Gastrocnemius medialis (tissue), 4 donors: Measurements from ENCODE around the gene ADRA1B. TPM values are rescaled to one million over a fixed set of nuclear protein-coding genes. Genes with fewer than 3 reads are reported as not detected.

Source experiments
- ATAC-seq, 2 donors: fragments of 150-250 bp; one replicate each; pipeline ENCODE4 v1.9.1; 2016
- DNase-seq, 2 donors: peaks; one replicate each; pipeline ENCODE4 v3.0.0-alpha.2; 2019
- H3K27ac ChIP-seq, 4 donors: fragments of 200-600 bp; sonication (generic); 1 replicate in 1 of 4; 2 replicates in 3 of 4; pipeline ENCODE4 v1.5.1; 2016 to 2018; ENCODE audit warnings: mild to moderate bottlenecking in 2 of 4, moderate library complexity in 1 of 4
- H3K27me3 ChIP-seq, 3 donors: fragments of 200-600 bp; sonication (generic) in 2 of 3; 1 replicate in 1 of 3; 2 replicates in 2 of 3; pipeline versions ENCODE4 v1.5.1 to v1.6.0; 2016 to 2019; ENCODE audit warnings: mild to moderate bottlenecking in 1 of 3, moderate library complexity in 1 of 3
- H3K36me3 ChIP-seq, 2 donors: fragments of 200-600 bp; sonication (generic) in 1 of 2; one replicate each; pipeline ENCODE4 v1.5.1; 2017 to 2018
- H3K4me1 ChIP-seq, 2 donors: fragments of 200-600 bp; sonication (generic) in 1 of 2; one replicate each; pipeline ENCODE4 v1.5.1; 2016 to 2017; ENCODE audit warnings: mild to moderate bottlenecking in 2 of 2
- H3K4me3 ChIP-seq, 4 donors: fragments of 200-600 bp; sonication (generic) in 3 of 4; 1 replicate in 1 of 4; 2 replicates in 3 of 4; pipeline ENCODE4 v1.5.1; 2016 to 2019; ENCODE audit warnings: mild to moderate bottlenecking in 2 of 4
- H3K9me3 ChIP-seq, 3 donors: fragments of 200-600 bp; sonication (generic) in 2 of 3; 1 replicate in 1 of 3; 2 replicates in 2 of 3; pipeline ENCODE4 v1.5.1; 2016 to 2019
- POLR2A ChIP-seq, 2 donors: fragments of 450-650 bp; IDR thresholded peaks; one replicate each; pipeline ENCODE4 v1.6.1; 2017; ENCODE audit warnings: antibody characterized with exemption in 2 of 2, mild to moderate bottlenecking in 2 of 2, moderate library complexity in 2 of 2
- in situ Hi-C, 4 donors: fragments of 200-750 bp; cut with MboI; loops; one replicate each; pipeline versions ENCODE4 v1.15.0 to v1.8.0; 2017; ENCODE audit warnings: low sequenced_read_pairs in 4 of 4
- intact Hi-C: fragments of 100-400 bp; cut with DNase I; formaldehyde crosslinking; loops from one replicate; pipeline ENCODE4 v1.15.1; 2023; ENCODE audit warnings: low total_unique reads
- total RNA-seq, 4 donors: library from RNA; depleted of rRNA; stranded (reverse); fragments of >200 nt; gene quantifications; one replicate each; pipeline versions ENCODE4 v1.1.0 to v1.2.3, GENCODE V29; 2016
- TF ChIP-seq, protein P1 (sequence below), 5 experiments: fragments of 450-650 bp in 3 of 5; fragments of 200-600 bp in 2 of 5; sonication (generic) in 2 of 5; IDR thresholded peaks in 4 of 5; conservative IDR thresholded peaks in 1 of 5; 1 replicate in 4 of 5; 2 replicates in 1 of 5; pipeline ENCODE4 v1.5.1; 2016 to 2019; ENCODE audit warnings: antibody characterized with exemption in 5 of 5, mild to moderate bottlenecking in 3 of 5, moderate library complexity in 3 of 5

ADRA1B gene
- total RNA-seq: 1 to 10 TPM in 2 of 4 donors, under 1 TPM in 2; 0.61 to 1.9 (median 0.94) TPM

DNA sequence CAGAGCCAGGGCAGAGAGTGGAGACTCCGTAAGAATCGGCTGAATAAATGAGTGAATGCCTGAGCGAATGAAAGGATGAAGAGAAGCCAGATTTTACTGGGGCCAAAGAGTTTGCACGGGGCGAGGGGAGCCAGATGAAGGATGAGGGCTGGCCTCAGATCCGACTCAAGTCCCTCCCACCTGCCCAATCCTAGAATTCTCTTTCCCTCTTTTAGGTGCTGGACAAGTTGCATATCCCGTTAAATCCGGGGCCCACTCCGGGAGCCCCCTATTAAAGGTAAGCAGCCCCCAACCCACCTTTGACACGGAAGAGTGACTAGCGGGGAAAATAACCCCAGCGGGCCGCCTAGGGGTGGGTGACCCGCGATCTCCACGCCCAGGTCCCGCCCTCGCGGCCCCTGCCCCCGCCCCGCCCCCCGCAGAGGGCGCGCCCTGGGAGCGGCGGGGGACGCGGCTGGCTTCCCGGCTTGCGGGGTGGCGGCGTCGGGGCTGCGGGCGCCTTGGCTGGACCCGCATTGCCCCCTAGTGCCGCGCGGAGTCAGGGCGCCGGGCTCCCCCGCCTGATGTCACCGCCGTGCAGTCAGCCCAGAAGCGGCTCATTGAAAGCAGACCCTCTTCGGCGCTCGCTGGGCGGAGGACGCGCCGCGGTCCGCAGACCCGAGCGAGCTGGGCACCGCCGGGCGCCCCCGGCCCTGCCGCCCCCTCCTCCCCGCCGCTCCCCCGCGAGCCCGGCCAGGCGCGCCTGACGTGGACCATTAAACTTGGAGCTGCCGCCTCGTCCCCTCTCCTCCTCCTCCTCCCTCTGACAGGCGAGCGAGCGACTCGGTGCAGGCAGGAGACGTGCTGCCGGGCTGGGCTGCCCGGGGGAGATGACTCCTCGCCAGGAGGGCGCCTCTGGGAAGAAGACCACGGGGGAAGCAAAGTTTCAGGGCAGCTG lies at the start of gene ADRA1B:
ADRA1B (plus strand) TSS at position 579 of the 937 bp plus-strand sequence. CDS start 424 bp downstream, outside the sequence.
- Histone ChIP-seq H3K4me3 (peak within 1 kb of the TSS; percentile 43 to 55 (median 44)), H3K27me3 (peaks cover 6 to 20% (median 7%) of the 10 kb centered on the region in 3 donors), H3K9me3 (no peaks in the 10 kb centered on the region), H3K27ac (peak within 1 kb of the TSS; percentile 35 to 47 (median 39)), H3K36me3 (no peaks in the 10 kb centered on the region), H3K4me1 (no peaks in the 10 kb centered on the region)
- DNase-seq (peak; percentile 38 to 39), ATAC-seq (peak; percentile 71 to 81)
- in situ Hi-C loops: loop anchor here in 3 of 4 donors (10.0 to 25.0 kb wide), 4 partner anchors 131 to 479 kb away; no protein-coding TSS in a partner anchor
- TF ChIP-seq POLR2A (IDR thresholded peaks at IDR 0.05): no peak
- TF ChIP-seq, protein P1, sequence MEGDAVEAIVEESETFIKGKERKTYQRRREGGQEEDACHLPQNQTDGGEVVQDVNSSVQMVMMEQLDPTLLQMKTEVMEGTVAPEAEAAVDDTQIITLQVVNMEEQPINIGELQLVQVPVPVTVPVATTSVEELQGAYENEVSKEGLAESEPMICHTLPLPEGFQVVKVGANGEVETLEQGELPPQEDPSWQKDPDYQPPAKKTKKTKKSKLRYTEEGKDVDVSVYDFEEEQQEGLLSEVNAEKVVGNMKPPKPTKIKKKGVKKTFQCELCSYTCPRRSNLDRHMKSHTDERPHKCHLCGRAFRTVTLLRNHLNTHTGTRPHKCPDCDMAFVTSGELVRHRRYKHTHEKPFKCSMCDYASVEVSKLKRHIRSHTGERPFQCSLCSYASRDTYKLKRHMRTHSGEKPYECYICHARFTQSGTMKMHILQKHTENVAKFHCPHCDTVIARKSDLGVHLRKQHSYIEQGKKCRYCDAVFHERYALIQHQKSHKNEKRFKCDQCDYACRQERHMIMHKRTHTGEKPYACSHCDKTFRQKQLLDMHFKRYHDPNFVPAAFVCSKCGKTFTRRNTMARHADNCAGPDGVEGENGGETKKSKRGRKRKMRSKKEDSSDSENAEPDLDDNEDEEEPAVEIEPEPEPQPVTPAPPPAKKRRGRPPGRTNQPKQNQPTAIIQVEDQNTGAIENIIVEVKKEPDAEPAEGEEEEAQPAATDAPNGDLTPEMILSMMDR (IDR thresholded peaks at IDR 0.05 in 4 of 5, conservative IDR thresholded peaks at IDR 0.05 in 1 of 5): peak; percentile 28 to 80 (median 57)
- intact Hi-C loops: loop anchor here (1.0 to 10.0 kb wide), 5 partner anchors 71 to 469 kb away; no protein-coding TSS in a partner anchor

DNA sequence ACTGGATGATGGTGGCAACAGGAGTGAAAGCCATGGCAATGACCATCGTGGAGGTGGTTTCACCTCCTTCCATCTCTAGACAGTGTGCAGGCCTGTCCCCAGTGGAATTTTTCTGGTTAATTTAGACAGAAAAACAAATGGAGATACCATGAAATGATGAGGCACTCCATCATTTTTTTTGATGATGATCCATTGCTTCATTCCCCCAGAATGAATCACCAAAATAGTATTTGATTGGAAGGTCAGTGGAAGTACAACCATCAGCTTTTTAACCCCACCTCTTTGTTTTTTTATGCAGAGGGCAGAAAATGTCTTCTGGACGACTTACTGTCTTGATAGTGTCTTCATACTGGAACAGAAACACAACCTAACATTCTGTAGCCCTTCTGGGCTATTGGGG lies 42.6 kb upstream of the ADRA1B start:
- intact Hi-C loops: loop anchor here (10.0 kb wide), 1 partner anchor 99 kb away; no protein-coding TSS in a partner anchor
- no peak for TF ChIP-seq POLR2A (IDR thresholded peaks at IDR 0.05)
- TF ChIP-seq, protein P1 (IDR thresholded peaks at IDR 0.05 in 4 of 5, conservative IDR thresholded peaks at IDR 0.05 in 1 of 5): no peak
- no peak for ATAC-seq

DNA sequence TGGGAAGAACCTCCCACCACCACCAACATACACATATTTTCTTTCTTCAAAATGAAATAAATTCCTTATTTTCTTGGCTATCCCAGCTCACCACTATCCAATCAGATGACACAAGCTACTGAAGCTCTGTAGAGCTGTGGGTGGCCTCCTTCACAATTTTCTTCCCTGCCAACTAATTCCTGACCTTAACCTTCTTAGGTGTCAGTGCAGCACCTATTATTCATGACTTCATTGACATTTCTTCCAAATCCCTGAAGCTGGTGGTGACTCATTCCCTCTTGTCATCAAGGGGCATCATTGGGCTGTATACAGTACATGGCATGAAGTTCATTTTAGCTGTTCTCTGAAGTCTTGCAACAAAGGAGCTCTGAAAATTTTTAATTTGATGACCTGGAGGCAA lies 42.0 kb upstream of the ADRA1B start:
- Histone ChIP-seq H3K36me3 (no peaks in the 10 kb centered on the region), H3K4me1 (peaks cover 10 to 14% of the 10 kb centered on the region in 2 donors), H3K27ac (no peak overlapping the region), H3K27me3 (no peaks in the 10 kb centered on the region), H3K9me3 (no peaks in the 10 kb centered on the region), H3K4me3 (no peak overlapping the region)
- no peak for TF ChIP-seq POLR2A (IDR thresholded peaks at IDR 0.05)
- TF ChIP-seq, protein P1 (IDR thresholded peaks at IDR 0.05 in 4 of 5, conservative IDR thresholded peaks at IDR 0.05 in 1 of 5): no peak
- ATAC-seq (no peak), DNase-seq (no peak)
- intact Hi-C loops: loop anchor here (10.0 kb wide), 1 partner anchor 99 kb away; no protein-coding TSS in a partner anchor
- in situ Hi-C loops: no loop called here

More for the DNA sequence above, 42.6 kb upstream of the ADRA1B start:
- Histone ChIP-seq H3K27ac (no peak overlapping the region), H3K27me3 (no peaks in the 10 kb centered on the region), H3K9me3 (no peaks in the 10 kb centered on the region), H3K36me3 (no peaks in the 10 kb centered on the region), H3K4me3 (no peak overlapping the region), H3K4me1 (peaks cover 8 to 11% of the 10 kb centered on the region in 2 donors)
- no peak for DNase-seq
- in situ Hi-C loops: no loop called here

DNA sequence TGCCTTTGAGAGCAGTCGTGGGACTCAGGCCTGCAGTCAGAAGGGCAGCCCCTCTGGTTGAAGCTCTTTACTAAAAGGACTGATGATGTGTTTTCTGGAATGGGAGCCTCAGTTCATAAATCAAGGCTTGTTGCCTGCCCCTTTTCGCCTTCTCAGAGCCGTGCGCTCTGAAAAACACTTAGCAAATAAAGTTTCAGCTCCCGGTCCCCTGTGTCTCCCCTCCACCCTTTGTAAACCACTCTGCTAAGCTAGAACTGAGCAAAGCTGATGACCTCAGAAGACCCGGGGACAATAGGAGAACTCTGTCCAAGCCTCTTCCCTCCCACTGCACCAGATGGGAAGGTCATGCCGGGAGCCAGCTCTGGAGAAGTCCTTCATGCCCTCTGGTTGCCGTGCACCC lies 39.3 kb upstream of the ADRA1B start:
- no peak for ATAC-seq
- no peak for DNase-seq
- no peak for TF ChIP-seq POLR2A (IDR thresholded peaks at IDR 0.05)
- TF ChIP-seq, protein P1 (IDR thresholded peaks at IDR 0.05 in 4 of 5, conservative IDR thresholded peaks at IDR 0.05 in 1 of 5): no peak
- Histone ChIP-seq H3K36me3 (no peaks in the 10 kb centered on the region), H3K27ac (no peak overlapping the region), H3K27me3 (no peaks in the 10 kb centered on the region), H3K4me3 (no peak overlapping the region), H3K4me1 (peaks cover 10 to 17% of the 10 kb centered on the region in 2 donors), H3K9me3 (no peaks in the 10 kb centered on the region)
- in situ Hi-C loops (no loop called here), intact Hi-C loops (loop anchor here (10.0 kb wide), 1 partner anchor 102 kb away; no protein-coding TSS in a partner anchor)
